ENCODE results near the gene PDE8A. TPM values are rescaled to one million over a fixed set of nuclear protein-coding genes. Genes with fewer than 3 reads are reported as not detected.

PDE8A gene
- total RNA-seq, 1 donor from 2014 or later, result 28.8 TPM

DNA sequence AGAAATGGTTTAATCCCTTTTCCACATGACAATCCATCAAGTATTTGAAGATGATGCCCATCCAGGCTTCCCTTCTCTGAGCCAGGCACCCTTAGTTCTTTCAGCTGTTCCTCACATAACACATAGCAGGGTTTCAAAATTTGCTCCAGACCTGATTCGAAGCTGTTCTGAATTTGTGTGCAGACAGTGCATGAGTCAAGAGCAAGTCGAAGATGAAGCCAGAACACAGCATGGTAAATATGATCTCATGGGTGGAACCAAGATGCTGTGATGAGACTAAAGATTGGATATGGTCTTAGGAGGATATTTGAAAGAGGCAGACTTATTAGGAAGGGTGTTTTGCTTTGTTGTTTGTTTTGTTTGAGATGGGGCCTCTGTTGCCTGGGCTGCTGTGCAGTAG is 32.6 kb upstream of the PDE8A start:
- Mint-ChIP-seq H3K4me3 (ENCODE audit: low read depth) (no peak overlapping the region), H3K36me3 (ENCODE audit: insufficient read depth) (no peaks in the 10 kb centered on the region), H3K9me3 (ENCODE audit: low read depth) (no peaks in the 10 kb centered on the region)

DNA sequence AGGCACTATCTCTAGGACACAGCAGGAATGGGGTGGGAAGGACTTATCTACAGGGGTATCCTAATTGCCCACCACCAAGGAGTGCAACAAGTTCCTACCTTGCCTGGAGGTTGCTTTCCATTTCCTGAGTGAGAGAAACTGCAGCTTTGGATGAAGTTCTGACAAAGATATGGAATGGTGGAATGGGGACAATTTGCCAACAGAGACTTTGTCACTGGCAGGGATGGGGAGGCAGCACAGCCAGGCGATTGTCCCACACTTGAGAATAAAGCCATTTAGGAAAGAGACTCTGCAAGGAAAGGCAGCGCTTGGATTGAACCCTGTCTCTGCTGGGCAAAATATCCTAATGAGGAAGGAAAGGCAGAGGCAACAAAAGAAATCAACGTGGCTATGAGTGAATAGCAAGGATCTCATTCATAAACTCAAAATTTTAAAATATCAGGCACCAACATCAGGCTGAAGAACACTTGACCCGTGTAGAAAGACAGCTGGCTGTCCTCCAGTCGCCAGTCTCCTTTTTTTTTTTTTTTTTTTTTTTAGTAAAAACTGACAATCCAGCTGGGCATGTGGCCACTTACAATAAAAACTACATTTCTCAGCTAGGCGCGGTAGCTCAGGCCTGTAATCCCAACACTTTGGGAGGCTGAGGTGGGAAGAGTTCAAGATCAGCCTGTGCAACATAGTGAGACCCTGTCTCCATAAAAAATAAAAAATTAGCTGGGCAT is 31.6 kb upstream of the PDE8A start:
- peaks cover 18% of the 10 kb centered on the region for H3K27me3 Mint-ChIP-seq
- no peak overlapping the region for H3K4me3 Mint-ChIP-seq (ENCODE audit: low read depth)
- TF ChIP-seq, protein P1, sequence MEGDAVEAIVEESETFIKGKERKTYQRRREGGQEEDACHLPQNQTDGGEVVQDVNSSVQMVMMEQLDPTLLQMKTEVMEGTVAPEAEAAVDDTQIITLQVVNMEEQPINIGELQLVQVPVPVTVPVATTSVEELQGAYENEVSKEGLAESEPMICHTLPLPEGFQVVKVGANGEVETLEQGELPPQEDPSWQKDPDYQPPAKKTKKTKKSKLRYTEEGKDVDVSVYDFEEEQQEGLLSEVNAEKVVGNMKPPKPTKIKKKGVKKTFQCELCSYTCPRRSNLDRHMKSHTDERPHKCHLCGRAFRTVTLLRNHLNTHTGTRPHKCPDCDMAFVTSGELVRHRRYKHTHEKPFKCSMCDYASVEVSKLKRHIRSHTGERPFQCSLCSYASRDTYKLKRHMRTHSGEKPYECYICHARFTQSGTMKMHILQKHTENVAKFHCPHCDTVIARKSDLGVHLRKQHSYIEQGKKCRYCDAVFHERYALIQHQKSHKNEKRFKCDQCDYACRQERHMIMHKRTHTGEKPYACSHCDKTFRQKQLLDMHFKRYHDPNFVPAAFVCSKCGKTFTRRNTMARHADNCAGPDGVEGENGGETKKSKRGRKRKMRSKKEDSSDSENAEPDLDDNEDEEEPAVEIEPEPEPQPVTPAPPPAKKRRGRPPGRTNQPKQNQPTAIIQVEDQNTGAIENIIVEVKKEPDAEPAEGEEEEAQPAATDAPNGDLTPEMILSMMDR (IDR thresholded peaks at IDR 0.05; ENCODE audit: unreplicated experiment), result no peak
- H3K36me3 Mint-ChIP-seq (ENCODE audit: insufficient read depth), result no peaks in the 10 kb centered on the region
- no peaks in the 10 kb centered on the region for H3K9me3 Mint-ChIP-seq (ENCODE audit: low read depth)
- peaks cover 3% of the 10 kb centered on the region for H3K4me1 Mint-ChIP-seq (ENCODE audit: low read depth)
- no peak overlapping the region for H3K27ac Mint-ChIP-seq
- DNase-seq (ENCODE audit: low spot score, unreplicated experiment), result no peak

More for the DNA sequence above, 32.6 kb upstream of the PDE8A start:
- DNase-seq (ENCODE audit: low spot score, unreplicated experiment), result no peak
- TF ChIP-seq, protein P1 (IDR thresholded peaks at IDR 0.05; ENCODE audit: unreplicated experiment), result no peak
- Mint-ChIP-seq H3K27me3 (peaks cover 16% of the 10 kb centered on the region), H3K27ac (no peak overlapping the region), H3K4me1 (ENCODE audit: low read depth) (peaks cover 3% of the 10 kb centered on the region)

DNA sequence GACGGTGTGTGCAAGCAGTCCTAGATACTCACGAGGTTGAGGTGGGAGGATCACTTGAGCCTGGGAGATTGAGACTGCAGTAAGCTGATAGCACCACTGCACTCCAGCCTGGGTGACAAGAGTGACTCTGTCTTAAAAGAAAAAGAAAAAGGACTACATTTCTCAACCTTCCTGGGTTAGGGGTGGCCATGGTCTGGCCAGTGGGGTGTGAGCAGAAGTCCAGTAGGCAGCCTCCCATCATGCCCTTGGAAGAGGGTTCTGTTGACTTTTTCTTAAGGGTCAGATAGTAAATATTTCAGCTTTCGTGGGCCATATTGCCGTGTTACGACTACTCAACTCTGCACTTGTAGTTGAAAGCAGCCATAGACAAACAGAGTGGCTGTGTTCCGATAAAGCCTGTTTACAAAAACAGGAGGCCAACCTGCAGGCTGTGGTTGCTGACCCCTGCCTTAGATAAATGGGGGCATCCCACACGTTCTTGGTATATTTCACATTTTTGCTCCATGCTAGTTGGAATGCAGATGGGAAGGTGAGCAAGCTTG is 31.0 kb upstream of the PDE8A start:
- H3K4me1 Mint-ChIP-seq (ENCODE audit: low read depth), result peaks cover 3% of the 10 kb centered on the region
- DNase-seq (ENCODE audit: low spot score, unreplicated experiment), result no peak
- H3K4me3 Mint-ChIP-seq (ENCODE audit: low read depth), result no peak overlapping the region
- H3K9me3 Mint-ChIP-seq (ENCODE audit: low read depth), result no peaks in the 10 kb centered on the region
- H3K36me3 Mint-ChIP-seq (ENCODE audit: insufficient read depth), result no peaks in the 10 kb centered on the region
- peaks cover 18% of the 10 kb centered on the region for H3K27me3 Mint-ChIP-seq
- H3K27ac Mint-ChIP-seq, result no peak overlapping the region
- TF ChIP-seq, protein P1 (IDR thresholded peaks at IDR 0.05; ENCODE audit: unreplicated experiment), result no peak

DNA sequence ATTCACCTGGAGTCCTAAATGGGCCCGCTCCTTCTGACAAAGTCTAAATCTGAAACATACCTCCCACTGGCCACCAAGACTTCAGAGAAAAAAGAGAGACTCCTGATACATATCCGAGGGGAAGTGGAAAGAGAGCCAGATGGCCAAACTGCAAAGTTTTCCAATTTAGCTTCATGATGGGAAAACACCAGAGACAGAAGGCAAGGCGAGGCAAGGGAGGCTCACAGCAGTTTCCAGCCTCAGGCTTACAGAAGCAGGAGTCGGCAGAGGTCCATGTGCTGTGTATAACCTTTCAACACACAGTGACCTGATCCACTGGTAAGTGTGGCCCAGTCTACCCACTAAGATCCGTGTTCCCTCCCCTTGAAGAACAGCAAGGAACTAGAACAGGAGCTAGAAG is 29.9 kb upstream of the PDE8A start:
- no peak overlapping the region for H3K27ac Mint-ChIP-seq
- TF ChIP-seq, protein P1 (IDR thresholded peaks at IDR 0.05; ENCODE audit: unreplicated experiment), result no peak
- H3K36me3 Mint-ChIP-seq (ENCODE audit: insufficient read depth), result no peaks in the 10 kb centered on the region
- peaks cover 3% of the 10 kb centered on the region for H3K4me1 Mint-ChIP-seq (ENCODE audit: low read depth)
- no peak for DNase-seq (ENCODE audit: low spot score, unreplicated experiment)
- H3K9me3 Mint-ChIP-seq (ENCODE audit: low read depth), result no peaks in the 10 kb centered on the region
- H3K4me3 Mint-ChIP-seq (ENCODE audit: low read depth), result no peak overlapping the region
- peaks cover 23% of the 10 kb centered on the region for H3K27me3 Mint-ChIP-seq

DNA sequence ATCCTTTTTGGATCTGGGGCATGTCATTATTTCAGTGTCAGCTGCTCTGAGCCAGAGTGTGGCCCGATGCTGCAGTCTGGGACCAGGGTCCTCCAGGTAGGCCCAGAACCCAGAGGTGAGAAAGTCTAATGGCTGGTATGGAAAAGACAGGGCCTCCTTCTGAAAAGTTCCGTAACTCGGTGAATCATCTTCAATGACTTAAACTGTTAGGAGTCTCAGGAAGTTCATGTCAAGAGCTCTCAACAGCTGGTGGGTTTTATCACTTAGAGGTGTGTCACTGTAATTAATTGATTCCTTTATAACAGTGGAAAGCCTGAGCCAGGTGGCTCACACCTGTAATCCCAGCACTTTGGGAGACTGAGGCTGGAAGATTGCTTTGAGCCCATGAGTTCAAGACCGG is 28.5 kb upstream of the PDE8A start:
- H3K27me3 Mint-ChIP-seq, result peaks cover 23% of the 10 kb centered on the region
- no peak for DNase-seq (ENCODE audit: low spot score, unreplicated experiment)

More for the DNA sequence above, 28.5 kb upstream of the PDE8A start:
- Mint-ChIP-seq H3K4me3 (ENCODE audit: low read depth) (no peak overlapping the region), H3K36me3 (ENCODE audit: insufficient read depth) (no peaks in the 10 kb centered on the region), H3K4me1 (ENCODE audit: low read depth) (peaks cover 3% of the 10 kb centered on the region), H3K9me3 (ENCODE audit: low read depth) (peaks cover 3% of the 10 kb centered on the region), H3K27ac (no peak overlapping the region)
- TF ChIP-seq, protein P1 (IDR thresholded peaks at IDR 0.05; ENCODE audit: unreplicated experiment), result no peak

Data from progenitor cell of endocrine pancreas (in vitro differentiated cells).